IMR-90 (cell line): ENCODE data around the gene COL5A1. TPM values are rescaled to one million over a fixed set of nuclear protein-coding genes. Genes with fewer than 3 reads are reported as not detected.
A peak's percentile ranks its signal among the peaks of the same experiment; 100 is the strongest.

ENCODE experiments used
- ATAC-seq: fragments of 200-7000 bp; cut with Tn5 transposase; 2 replicates; pipeline ENCODE4 v1.9.1; 2020; ENCODE audit warnings: low read depth, mild to moderate bottlenecking, moderate library complexity
- BruUV-seq: library from RNA; stranded (reverse); fragments of 400-500 nt; replicated peaks from 2 replicates; lab custom pipeline; 2021; lab: Mats Ljungman, UMichigan
- CTCF ChIA-PET: fragments of 300-600 bp; formaldehyde crosslinking; extraction: SDS; loops from one replicate; lab custom pipeline; 2021; ENCODE audit warnings: antibody characterized with exemption; lab: Yijun Ruan, JAX
- POLR2A ChIA-PET: fragments of 300-600 bp; sonication (Branson Sonifier 250); formaldehyde crosslinking; loops from one replicate; lab custom pipeline; 2022; ENCODE audit warnings: antibody characterized with exemption; ENCODE audit not compliant: unreplicated experiment; lab: Charles Lee
- DNase-seq: peaks from one replicate; pipeline ENCODE4 v3.0.0; 2013
- H2AFZ ChIP-seq: replicated peaks from 2 replicates; pipeline ENCODE3; 2013; ENCODE audit warnings: low read length, mild to moderate bottlenecking; ENCODE audit not compliant: poor library complexity
- H2AK5ac ChIP-seq: 2 replicates; pipeline ENCODE4 v1.6.1; 2013; ENCODE audit warnings: low read depth, low read length, inconsistent platforms
- H2AK9ac ChIP-seq: replicated peaks from 2 replicates; pipeline ENCODE3; 2013; ENCODE audit warnings: mild to moderate bottlenecking, low read depth, low read length, moderate library complexity; ENCODE audit not compliant: poor library complexity
- H2BK120ac ChIP-seq: 2 replicates; pipeline ENCODE4 v1.6.1; 2013; ENCODE audit warnings: low read depth, low read length, inconsistent platforms
- H2BK15ac ChIP-seq: 3 replicates; pipeline ENCODE4 v1.6.1; 2013; ENCODE audit warnings: low read depth, low read length, inconsistent platforms
- H2BK20ac ChIP-seq: 2 replicates; pipeline ENCODE4 v1.6.1; 2013; ENCODE audit warnings: low read depth, mild to moderate bottlenecking, inconsistent platforms, low read length, moderate library complexity
- H2BK5ac ChIP-seq: 2 replicates; pipeline ENCODE4 v1.6.1; 2013; ENCODE audit warnings: mild to moderate bottlenecking, low read depth, low read length, inconsistent platforms; ENCODE audit not compliant: poor library complexity, severe bottlenecking
- H3K14ac ChIP-seq: replicated peaks from 2 replicates; pipeline ENCODE4 v1.6.1; 2013; ENCODE audit warnings: low read depth, low read length, inconsistent platforms
- H3K18ac ChIP-seq: 2 replicates; pipeline ENCODE4 v1.6.1; 2013; ENCODE audit warnings: low read depth, low read length, control low read depth
- H3K23ac ChIP-seq: 2 replicates; pipeline ENCODE4 v1.6.1; 2013; ENCODE audit warnings: low read depth, low read length, inconsistent platforms
- H3K27ac ChIP-seq: 2 replicates; pipeline ENCODE4 v1.5.1; 2013; ENCODE audit warnings: mild to moderate bottlenecking, control low read depth, low read length; ENCODE audit not compliant: insufficient read depth
- H3K27me3 ChIP-seq: 2 replicates; pipeline ENCODE4 v1.6.1; 2013; ENCODE audit warnings: low read length; ENCODE audit not compliant: control insufficient read depth, insufficient read depth
- H3K36me3 ChIP-seq: 2 replicates; pipeline ENCODE4 v1.6.1; 2013; ENCODE audit warnings: low read length, mixed read lengths; ENCODE audit not compliant: control insufficient read depth, insufficient read depth
- H3K4ac ChIP-seq: 2 replicates; pipeline ENCODE4 v1.6.1; 2013; ENCODE audit warnings: low read depth, low read length, inconsistent platforms
- H3K4me1 ChIP-seq: 2 replicates; pipeline ENCODE4 v1.6.1; 2013; ENCODE audit warnings: low read length, mixed read lengths; ENCODE audit not compliant: control insufficient read depth, insufficient read depth
- H3K4me2 ChIP-seq: 2 replicates; pipeline ENCODE4 v1.6.1; 2013; ENCODE audit warnings: low read depth, mild to moderate bottlenecking, control low read depth, low read length, moderate library complexity
- H3K4me3 ChIP-seq: 2 replicates; pipeline ENCODE4 v1.5.1; 2013; ENCODE audit warnings: low read depth, mild to moderate bottlenecking, control low read depth, low read length, moderate library complexity; ENCODE audit not compliant: insufficient read depth
- H3K56ac ChIP-seq: 2 replicates; pipeline ENCODE4 v1.6.1; 2013; ENCODE audit warnings: low read length, inconsistent platforms; ENCODE audit not compliant: insufficient read depth; ENCODE audit errors: extremely low read depth
- H3K79me1 ChIP-seq, 2 experiments: 2 replicates each; pipeline ENCODE4 v1.6.1; 2013; ENCODE audit warnings: low read length in 2 of 2, inconsistent platforms in 1 of 2, low read depth in 1 of 2
- H3K9ac ChIP-seq: 2 replicates; pipeline ENCODE4 v1.6.1; 2013; ENCODE audit warnings: low read depth, low read length, control low read depth
- H3K9me1 ChIP-seq: 2 replicates; pipeline ENCODE4 v1.6.1; 2013; ENCODE audit warnings: low read length, inconsistent platforms; ENCODE audit not compliant: insufficient read depth
- H3K9me3 ChIP-seq: 2 replicates; pipeline ENCODE4 v1.6.1; 2013; ENCODE audit warnings: low read length; ENCODE audit not compliant: control insufficient read depth, insufficient read depth
- H4K20me1 ChIP-seq: 2 replicates; pipeline ENCODE4 v1.6.1; 2013; ENCODE audit warnings: low read length, inconsistent platforms; ENCODE audit not compliant: insufficient read depth
- H4K5ac ChIP-seq: 2 replicates; pipeline ENCODE4 v1.6.1; 2013; ENCODE audit warnings: mild to moderate bottlenecking, low read depth, low read length, control low read depth
- H4K8ac ChIP-seq, 2 experiments: 2 replicates each; pipeline ENCODE4 v1.6.1; 2013; ENCODE audit warnings: low read depth in 2 of 2, low read length in 2 of 2, control low read depth in 1 of 2, inconsistent platforms in 1 of 2
- H4K91ac ChIP-seq: 2 replicates; pipeline ENCODE4 v1.6.1; 2013; ENCODE audit warnings: low read depth, low read length, inconsistent platforms; ENCODE audit not compliant: insufficient read depth
- CEBPB ChIP-seq: IDR thresholded peaks from 2 replicates; pipeline ENCODE4 v1.6.1; 2012; ENCODE audit warnings: low read depth, low read length, improper control_type of control experiment
- FOS ChIP-seq: fragments of 150-350 bp; IDR thresholded peaks from 2 replicates; pipeline ENCODE4 v1.6.1; 2016; ENCODE audit warnings: low read depth, low read length
- MAZ ChIP-seq: IDR thresholded peaks from 2 replicates; pipeline ENCODE4 v1.6.1; 2012; ENCODE audit warnings: low read depth, mild to moderate bottlenecking, low read length, improper control_type of control experiment, moderate library complexity, borderline replicate concordance
- MXI1 ChIP-seq: IDR thresholded peaks from 2 replicates; pipeline ENCODE4 v1.6.1; 2012; ENCODE audit warnings: low read depth, mild to moderate bottlenecking, low read length, moderate library complexity, borderline replicate concordance
- NFE2L2 ChIP-seq: fragments of 150-350 bp; IDR thresholded peaks from 2 replicates; pipeline ENCODE4 v1.6.1; 2016; ENCODE audit warnings: low read depth, mild to moderate bottlenecking, low read length
- POLR2A ChIP-seq: IDR thresholded peaks from 2 replicates; pipeline ENCODE4 v1.6.1; 2012; ENCODE audit warnings: mild to moderate bottlenecking, low read depth, low read length
- RAD21 ChIP-seq: IDR thresholded peaks from 2 replicates; pipeline ENCODE4 v1.6.1; 2012; ENCODE audit warnings: low read length, improper control_type of control experiment
- RFX5 ChIP-seq: IDR thresholded peaks from 2 replicates; pipeline ENCODE4 v1.8.0; 2012; ENCODE audit warnings: low read depth, mild to moderate bottlenecking, low read length, moderate library complexity
- SMC3 ChIP-seq: fragments of 150-350 bp; IDR thresholded peaks from 2 replicates; pipeline ENCODE4 v1.6.1; 2016; ENCODE audit warnings: low read depth, mild to moderate bottlenecking, antibody characterized with exemption, low read length, moderate library complexity
- WGBS, 2 experiments: methylation state at CpG; one replicate each; pipeline versions ENCODE4 v1.1.5 to v1.1.7; 2013; ENCODE audit warnings: missing lambda C conversion rate in 2 of 2; ENCODE audit not compliant: insufficient read length in 1 of 2; ENCODE audit errors: extremely low coverage in 2 of 2; 5-methylcytosine and 5-hydroxymethylcytosine counted together
- dilution Hi-C: fragments of 300-500 bp; cut with HindIII; formaldehyde crosslinking; loops from one replicate; pipeline ENCODE4 v1.14.3; 2018; ENCODE audit warnings: low sequenced_read_pairs; ENCODE audit not compliant: unreplicated experiment
- in situ Hi-C: fragments of 300-500 bp; cut with MboI; formaldehyde crosslinking; loops from 3 replicates; pipeline ENCODE4 v1.14.3; 2019; ENCODE audit warnings: low sequenced_read_pairs, inconsistent platforms, mixed read lengths
- intact Hi-C: fragments of 100-400 bp; cut with micrococcal nuclease; formaldehyde crosslinking; loops from 2 replicates; pipeline ENCODE4 v1.10.0; 2022
- polyA plus RNA-seq, 3 experiments: library from polyadenylated mRNA; depleted of rRNA; stranded (reverse); fragments of >200 nt; gene quantifications; 2 replicates each; pipeline ENCODE4 v1.2.3, GENCODE V29; 2012; ENCODE audit warnings: low replicate concordance in 1 of 3
- total RNA-seq: library from RNA; depleted of rRNA; stranded (reverse); fragments of >200 nt; gene quantifications from 2 replicates; pipeline ENCODE4 v1.2.3, GENCODE V29; 2012

COL5A1 gene
- total and polyA plus RNA-seq, 2 of the 4 experiments (the other 2 are of a cell fraction): 19.2 to 173 TPM

DNA sequence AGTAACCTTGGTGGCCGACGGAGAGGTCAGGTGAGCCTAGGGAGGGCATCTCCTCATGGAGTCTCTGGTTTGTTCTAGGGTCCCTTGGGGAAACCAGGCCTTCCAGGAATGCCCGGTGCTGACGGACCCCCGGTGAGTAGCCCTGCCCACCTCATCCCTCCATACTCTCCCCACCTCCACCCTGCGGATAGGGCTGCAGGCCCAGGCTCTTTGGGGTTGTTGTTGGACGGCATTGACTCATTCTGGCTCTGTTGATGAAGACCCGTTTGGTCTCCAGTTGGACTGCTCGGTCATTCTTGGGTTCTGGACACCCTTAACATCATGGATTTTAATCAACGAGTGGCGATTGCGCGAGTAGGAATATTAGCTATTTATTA is 126.7 kb downstream of the COL5A1 start:
- H2BK120ac ChIP-seq: no peak overlapping the region
- H2AFZ ChIP-seq: no peak overlapping the region
- no peak overlapping the region for H4K91ac ChIP-seq
- CTCF ChIA-PET: no interaction called here
- no peak overlapping the region for H3K9ac ChIP-seq
- POLR2A ChIA-PET: no interaction called here
- H4K20me1 ChIP-seq: peaks cover 32% of the 10 kb centered on the region
- H4K8ac ChIP-seq: no peak overlapping the region
- H3K4me2 ChIP-seq: no peak overlapping the region
- no peak overlapping the region for H3K56ac ChIP-seq
- ATAC-seq (no peak), DNase-seq (no peak)
- no peak overlapping the region for H3K14ac ChIP-seq
- H2BK15ac ChIP-seq: no peak overlapping the region
- no peak overlapping the region for H4K5ac ChIP-seq
- in situ Hi-C loops (no loop called here), dilution Hi-C loops (no loop called here), intact Hi-C loops (no loop called here)
- no peak overlapping the region for H3K4ac ChIP-seq
- no peak overlapping the region for H2BK20ac ChIP-seq
- H2AK5ac ChIP-seq: no peak overlapping the region
- H2BK5ac ChIP-seq: peak overlapping the region; percentile 34
- H3K27ac ChIP-seq: no peak overlapping the region
- no peaks in the 10 kb centered on the region for H3K4me1 ChIP-seq
- no peaks in the 10 kb centered on the region for H3K9me3 ChIP-seq
- no peak overlapping the region for H3K4me3 ChIP-seq
- H3K23ac ChIP-seq: no peak overlapping the region
- no TSS peak for BruUV-seq
- H3K79me1 ChIP-seq: peaks cover 7 to 76% of the 10 kb centered on the region in 2 experiments; a peak in 3 of 4 replicates
- no peaks in the 10 kb centered on the region for H3K27me3 ChIP-seq
- TF ChIP-seq MXI1: no peak
- no peak for TF ChIP-seq RFX5
- TF ChIP-seq SMC3: no peak
- no peak for TF ChIP-seq MAZ
- no peak for TF ChIP-seq CEBPB
- no peak for TF ChIP-seq RAD21
- no peak for TF ChIP-seq NFE2L2
- TF ChIP-seq FOS: no peak
- TF ChIP-seq POLR2A: no peak
- H3K18ac ChIP-seq: no peak overlapping the region
- peaks cover 87% of the 10 kb centered on the region for H3K36me3 ChIP-seq
- H2AK9ac ChIP-seq: no peak overlapping the region
- peaks cover 9% of the 10 kb centered on the region for H3K9me1 ChIP-seq
- WGBS, 2 experiments: 100% methylated on average over 1 of the region's 13 CpGs; no CpG with 5 or more reads in 1 of the 2 experiments
